Measurements from ENCODE around the gene CPA5.
"Not testable (repeated sequence)": the region's sequence is repeated elsewhere in the genome, so short reads cannot be mapped to it uniquely, and the experiment has no call there.

The CPA5 gene

GRCh38 chr7:130344271-130344866, at the start of gene CPA5:
Gene CPA5, plus strand, starts transcription at chr7:130344816. Its CDS starts 1,670 bp downstream, at chr7:130346486.
- DNase-seq: no peak

DNA sequence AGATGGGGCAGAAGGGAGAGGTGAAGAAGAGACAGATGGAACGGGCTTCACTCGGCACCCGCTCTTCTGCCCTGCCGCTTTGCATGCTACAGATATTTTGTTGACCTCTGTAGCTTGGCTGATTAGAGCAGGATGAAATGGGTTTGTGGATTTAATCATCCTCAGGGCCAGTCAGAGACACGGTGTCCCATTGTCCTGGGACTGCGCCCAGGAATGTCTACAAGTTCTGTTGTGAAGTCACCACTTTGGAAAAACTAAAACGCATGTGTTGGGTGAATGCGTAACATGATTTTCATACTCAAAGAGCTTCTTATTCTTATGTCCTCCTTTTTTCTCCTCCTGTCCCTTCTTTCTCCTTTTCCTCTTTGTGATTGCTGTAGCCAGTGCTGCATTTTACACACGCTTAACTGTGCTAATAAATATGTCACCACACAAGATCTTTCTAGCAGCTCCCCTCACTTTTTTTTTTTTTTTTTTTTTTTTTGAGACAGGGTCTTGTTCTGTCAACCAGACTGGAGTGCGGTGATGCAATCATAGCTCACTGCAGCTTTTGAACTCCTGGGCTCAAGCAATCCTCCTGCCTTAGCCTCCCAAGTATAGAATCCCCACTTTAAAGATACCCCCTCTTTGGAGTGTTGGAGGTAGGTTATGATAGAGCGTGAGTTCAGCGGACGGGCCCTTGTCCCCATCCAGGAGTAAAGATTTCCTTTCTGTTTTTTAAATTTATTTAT, 48.2 kb upstream of the CPA5 start:
- DNase-seq: no peak

DNA sequence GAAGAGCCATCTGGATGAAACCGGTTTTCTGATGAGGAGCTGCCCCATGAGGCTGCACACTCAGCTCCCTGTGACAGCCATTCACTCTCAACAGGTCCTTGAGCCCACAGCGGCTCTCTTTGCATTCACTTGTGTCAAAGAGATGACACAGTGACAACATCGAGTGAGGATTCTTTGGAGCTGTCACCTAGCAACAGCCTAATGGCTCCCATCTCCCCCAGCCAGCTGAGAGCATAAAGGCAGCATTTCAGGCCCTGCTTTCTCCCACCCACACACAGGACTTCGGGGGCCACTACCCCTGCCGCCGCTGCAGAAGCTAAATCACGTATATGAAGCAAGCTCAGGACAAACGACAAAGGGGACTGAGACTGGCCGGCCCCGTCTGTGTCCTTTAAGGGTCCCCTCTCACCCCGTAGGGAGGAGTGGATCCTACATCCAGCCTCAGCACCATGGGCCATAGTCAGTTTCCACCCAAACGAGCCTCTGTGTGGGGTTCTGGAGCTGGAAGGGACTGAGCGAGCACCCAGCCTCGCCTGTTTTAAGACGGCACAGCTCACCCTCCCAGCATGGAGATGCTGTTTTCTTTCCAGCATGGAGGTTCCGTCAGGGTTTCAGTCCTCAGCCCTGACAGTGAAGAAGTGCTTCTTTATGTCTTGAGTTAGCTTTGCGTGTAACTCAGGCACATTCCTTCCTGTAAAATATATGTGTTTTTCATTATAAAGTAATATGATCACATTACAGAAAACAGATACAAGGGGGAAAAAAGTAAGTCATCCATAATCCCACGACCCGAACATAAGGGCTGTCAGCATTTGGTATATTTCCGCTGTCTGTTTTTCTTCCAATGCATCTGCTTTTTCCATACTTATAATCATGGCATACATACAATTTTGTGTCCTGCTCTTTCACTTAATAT, 46.7 kb upstream of the CPA5 start:
- DNase-seq: no peak

DNA sequence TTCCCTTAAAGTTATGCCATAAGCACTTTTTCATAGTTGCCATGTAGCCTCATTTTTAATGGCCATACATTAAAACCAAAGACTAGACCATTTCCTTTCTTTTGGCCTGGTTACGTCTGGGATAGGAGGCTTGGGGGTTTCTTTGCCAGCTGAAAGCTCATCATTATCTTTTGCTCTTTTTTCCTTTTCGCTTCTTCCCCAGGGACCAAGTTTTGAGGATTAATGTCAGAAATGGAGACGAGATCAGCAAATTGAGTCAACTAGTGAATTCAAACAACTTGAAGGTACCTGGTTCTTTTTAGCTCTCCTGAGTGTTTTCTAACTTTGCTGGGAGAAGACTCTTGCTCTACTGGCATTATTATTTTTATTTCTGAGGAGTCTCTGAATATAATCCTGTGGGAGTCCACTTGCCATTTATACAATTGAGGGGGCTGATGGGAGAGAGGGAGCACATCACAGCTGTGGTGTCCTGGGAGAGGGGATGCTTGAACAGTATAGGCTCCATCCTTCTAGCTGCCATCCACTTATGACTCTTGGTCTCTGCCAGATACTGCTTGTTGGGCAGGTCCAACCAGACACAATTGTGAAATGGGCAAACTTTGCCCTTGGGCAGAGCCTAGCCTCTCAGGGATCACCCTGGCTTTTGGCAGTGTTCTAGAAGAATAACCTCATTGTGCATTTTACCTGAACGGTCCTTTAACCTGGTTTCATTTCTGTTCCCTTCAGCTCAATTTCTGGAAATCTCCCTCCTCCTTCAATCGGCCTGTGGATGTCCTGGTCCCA, 45.9 kb upstream of the CPA5 start:
- no peak for DNase-seq

- DNase-seq: no peak
Measured at GRCh38 chr7:130299866-130300265, 44.8 kb upstream of the CPA5 start.

- no peak for DNase-seq
Measured at GRCh38 chr7:130301501-130302020, 43.1 kb upstream of the CPA5 start.

DNA sequence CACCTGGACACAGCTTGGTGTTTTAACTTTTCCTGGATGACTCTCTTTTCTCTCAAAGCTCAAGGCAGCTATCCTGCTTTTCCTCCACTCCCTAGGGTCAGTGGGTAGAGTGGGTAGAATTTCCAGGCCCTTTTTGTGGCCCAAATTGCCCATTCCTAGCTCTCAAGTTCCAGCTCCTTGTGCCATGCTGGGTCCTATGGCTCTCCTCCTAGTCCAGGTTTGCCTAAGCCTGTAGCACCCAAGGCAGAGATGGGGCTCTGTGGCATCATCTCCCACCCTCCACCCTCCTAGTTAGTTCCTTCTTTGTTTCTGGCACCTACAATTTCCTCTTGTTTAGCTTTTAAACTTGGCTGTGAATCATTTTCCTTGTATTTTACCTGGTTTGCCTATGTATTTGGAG, 42.0 kb upstream of the CPA5 start:
- DNase-seq: no peak

DNA sequence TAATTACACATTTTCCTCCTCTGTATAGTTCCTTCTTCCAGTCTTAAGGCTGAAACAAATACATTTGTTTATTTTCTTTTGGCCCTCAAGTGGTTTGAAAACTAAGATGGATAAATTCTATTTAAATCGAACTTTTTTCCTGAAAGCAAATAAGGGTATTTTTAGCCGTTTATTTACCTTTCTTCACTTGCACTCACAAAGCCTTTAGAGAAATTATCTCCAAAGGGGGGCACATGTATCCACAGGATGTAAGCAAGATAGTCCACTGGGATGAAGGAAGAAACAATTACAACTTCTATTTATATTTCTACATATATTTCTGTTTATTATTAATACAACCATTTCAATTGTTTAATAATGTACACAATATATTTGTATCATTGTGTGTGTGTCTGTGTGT, 41.5 kb upstream of the CPA5 start:
- no peak for DNase-seq

DNA sequence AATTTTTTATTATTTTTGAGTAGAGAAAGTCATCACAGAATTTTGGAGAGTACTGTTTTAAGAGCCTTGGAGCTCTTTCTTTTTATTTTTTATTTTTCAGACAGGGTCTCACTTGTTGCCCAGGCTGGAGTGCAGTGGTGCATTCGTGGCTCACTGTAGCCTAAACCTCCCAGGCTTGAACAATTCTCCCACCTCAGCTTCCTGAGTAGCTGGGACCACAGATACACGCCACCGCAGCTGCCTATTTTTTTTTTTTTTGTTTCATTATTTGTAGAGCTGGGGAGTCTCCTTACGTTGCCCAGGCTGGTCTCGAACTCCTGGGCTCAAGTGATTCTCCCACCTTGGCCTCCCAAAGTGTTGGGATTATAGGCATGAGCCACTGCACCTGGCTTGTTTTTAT, 41.1 kb upstream of the CPA5 start:
- no peak for DNase-seq

DNA sequence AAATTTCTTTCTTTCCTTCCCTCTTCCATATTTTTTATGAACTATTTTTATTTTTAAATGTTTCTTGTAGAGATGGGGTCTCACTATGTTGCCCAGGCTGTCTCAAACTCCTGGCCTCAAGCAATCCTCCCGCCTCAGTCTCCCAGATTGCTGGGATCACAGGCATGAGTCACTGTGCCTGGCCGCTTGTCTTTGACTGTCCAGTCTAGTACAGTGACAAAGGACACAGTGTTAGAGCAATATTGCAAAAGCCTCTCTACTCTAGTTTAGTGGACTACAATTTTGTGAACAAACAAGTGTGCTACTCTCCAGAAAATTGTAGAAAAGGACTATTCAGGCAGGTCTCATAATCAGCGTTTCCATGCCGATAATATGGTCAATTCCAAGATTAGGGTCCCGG, 40.6 kb upstream of the CPA5 start:
- DNase-seq: no peak

- no peak for DNase-seq
Measured at GRCh38 chr7:130304878-130305277, 39.7 kb upstream of the CPA5 start.

GRCh38 chr7:130305433-130306042, 39.1 kb upstream of the CPA5 start:
- DNase-seq: peak; percentile 96

- DNase-seq: no peak
Measured at GRCh38 chr7:130309986-130310385, 34.6 kb upstream of the CPA5 start.

- no peak for DNase-seq
Measured at GRCh38 chr7:130314305-130314704, 30.3 kb upstream of the CPA5 start.

DNA sequence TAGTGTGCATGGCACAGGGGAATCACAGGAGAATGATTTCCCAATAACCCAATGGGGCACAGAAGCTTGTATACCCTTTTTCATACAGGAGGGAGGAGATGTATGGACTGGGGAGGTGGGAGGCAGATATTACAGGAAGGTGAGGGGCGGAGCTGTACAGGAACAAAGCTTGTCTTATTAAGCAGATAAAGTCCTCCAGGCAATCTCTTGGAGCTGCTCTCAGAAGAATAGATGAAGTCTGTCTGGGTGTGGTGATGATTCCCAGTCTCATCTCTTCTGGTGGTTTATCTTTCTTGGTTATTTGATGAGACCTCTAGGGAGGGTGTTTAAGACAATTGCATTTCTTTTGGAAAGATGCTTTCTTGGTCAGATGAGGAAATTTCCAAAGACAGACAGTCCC, 25.1 kb upstream of the CPA5 start:
- DNase-seq: no peak

GRCh38 chr7:130321542-130322229, 22.9 kb upstream of the CPA5 start:
- not testable (repeated sequence) for DNase-seq

DNA sequence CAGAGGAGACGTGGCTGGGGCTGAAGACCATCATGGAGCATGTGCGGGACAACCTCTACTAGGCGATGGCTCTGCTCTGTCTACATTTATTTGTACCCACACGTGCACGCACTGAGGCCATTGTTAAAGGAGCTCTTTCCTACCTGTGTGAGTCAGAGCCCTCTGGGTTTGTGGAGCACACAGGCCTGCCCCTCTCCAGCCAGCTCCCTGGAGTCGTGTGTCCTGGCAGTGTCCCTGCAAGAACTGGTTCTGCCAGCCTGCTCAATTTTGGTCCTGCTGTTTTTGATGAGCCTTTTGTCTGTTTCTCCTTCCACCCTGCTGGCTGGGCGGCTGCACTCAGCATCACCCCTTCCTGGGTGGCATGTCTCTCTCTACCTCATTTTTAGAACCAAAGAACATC, 22.0 kb upstream of the CPA5 start:
- no peak for DNase-seq

GRCh38 chr7:130324306-130324943, 20.2 kb upstream of the CPA5 start:
- DNase-seq: no peak

- peak; percentile 31 for DNase-seq
Measured at GRCh38 chr7:130329681-130330080, 14.9 kb upstream of the CPA5 start.

GRCh38 chr7:130332259-130333053, 12.2 kb upstream of the CPA5 start:
- no peak for DNase-seq

Data from NCI-H2081 treated with DMSO at 0.1 percent for 48 hours (cell line).